Hematopoietic multipotent progenitor cell treated with erythropoietin and hydrocortisone succinate and interleukin-3 and kit ligand, for 6 days (in vitro differentiated cells): ENCODE data around the gene C19orf44.
"Not testable (repeated sequence)": the region's sequence is repeated elsewhere in the genome, so short reads cannot be mapped to it uniquely, and the experiment has no call there.

ENCODE experiments used
- DNase-seq: peaks from one replicate; pipeline ENCODE4 v3.0.0-alpha.2; 2015

The C19orf44 gene

DNA sequence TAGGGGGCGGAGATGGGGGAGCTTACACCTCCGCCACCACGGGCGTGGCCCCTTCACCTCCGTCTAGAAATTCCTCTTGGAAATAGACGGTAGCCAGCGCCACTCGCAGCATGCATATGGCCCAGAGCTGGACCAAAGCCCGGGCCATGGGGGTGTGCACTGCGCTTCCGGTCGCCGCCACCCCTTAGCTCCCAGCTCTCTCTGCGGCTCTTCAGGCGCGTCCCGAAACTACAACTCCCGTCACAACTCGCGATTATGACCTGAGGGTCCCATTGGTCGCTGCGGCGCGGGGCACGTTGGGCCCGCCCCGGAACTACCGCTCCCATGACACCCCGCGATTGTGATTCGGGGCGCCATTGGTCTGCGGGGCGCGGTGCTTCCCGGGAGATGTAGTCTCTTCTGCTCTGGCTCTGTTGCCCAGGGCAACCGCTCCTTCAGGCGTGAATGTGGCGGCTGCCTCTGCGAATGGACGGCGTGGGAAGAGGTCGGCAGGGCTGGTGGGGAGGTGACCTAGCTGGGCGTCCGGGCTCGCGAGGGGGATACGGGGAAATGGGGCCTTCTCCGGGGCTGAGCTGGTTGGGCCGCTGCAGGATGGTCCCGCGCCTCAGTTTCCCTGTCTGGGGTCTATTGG lies at the start of gene C19orf44, which contains the start of gene CALR3:
C19orf44 (plus strand) TSS at position 413 of the 631 bp plus-strand sequence. CDS start 4,399 bp downstream, outside the sequence.
CALR3 (minus strand) TSS at position 186 of the 631 bp plus-strand sequence; CDS start at position 148, 38 bp downstream.
- DNase-seq, result peak; percentile 99

DNA sequence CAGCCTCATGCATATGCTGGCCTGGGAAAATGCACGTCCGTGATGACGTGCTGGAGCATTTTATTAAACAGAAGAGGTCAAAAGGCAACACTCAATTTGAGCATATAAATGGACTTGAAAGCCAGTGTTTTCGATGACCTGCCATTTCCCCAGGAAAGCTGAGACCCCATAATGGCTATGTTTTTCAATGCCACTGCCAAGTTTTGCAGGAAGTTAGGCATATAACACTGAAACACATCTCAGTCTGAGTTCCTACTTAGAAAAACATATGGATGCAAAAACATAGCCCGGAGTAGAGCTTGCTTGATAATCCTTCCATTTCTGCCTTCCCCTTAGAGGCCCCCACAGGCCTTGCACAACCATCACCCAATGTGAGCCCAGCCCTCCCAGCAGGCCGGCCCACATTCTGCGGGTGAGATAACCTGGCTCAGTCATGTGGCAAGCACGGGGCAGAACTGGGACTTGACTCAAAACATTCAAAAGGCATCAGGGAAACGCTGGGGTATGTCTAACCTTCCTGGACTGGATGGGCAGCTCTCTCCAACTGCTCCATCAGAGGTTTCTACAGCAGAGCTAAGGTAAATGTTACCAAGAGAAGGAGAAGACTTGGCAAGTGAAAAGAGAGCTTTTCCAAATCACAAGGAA lies 49.3 kb upstream of the C19orf44 start:
- DNase-seq, result peak; percentile 95

DNA sequence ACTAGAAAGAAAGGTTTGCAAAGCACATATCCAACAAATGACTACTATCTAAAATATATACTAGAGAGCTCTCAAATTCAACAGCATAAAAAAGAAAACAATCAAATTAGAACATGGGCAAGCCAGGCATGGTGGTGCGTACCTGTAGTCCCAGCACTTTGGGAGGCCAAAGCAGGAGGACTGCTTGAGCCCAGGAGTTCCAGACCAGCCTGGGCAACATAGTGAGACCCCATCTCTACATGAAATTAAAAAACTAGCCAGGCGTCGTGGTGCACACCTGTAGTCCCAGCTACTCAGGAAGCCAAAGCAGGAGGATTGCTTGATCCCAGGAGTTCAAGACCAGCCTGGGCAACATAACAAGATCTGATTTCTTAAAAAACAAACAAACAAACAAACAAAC lies 47.3 kb upstream of the C19orf44 start:
- not testable (repeated sequence) for DNase-seq

DNA sequence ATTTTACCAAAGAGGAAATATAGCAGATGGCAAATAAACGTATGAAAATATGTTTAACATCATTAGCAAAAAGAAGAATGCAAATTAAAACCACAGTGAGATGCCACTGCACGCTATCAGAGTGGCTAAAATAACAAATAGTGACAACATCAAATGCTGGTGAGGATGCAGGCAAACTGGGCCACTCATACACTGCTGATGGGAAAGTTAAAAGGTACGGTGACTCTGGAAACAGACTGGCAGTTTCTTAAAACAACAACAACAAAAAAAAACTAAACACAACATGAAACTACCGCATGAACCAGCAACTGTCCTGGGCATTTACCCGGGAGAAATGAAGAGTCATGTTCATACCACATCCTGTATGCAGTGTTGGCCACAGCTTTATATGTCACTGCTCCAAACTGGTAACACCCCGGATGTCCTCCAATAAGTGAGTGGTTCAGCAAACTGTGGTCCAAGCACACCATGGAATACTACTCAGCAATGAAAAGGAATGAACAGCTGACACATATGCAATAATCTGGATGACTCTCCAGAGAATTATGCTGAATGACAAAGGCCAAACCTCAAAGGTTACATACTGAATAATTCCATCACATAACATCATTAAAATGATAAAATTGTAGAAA lies 46.7 kb upstream of the C19orf44 start:
- DNase-seq, result peak; percentile 91

DNA sequence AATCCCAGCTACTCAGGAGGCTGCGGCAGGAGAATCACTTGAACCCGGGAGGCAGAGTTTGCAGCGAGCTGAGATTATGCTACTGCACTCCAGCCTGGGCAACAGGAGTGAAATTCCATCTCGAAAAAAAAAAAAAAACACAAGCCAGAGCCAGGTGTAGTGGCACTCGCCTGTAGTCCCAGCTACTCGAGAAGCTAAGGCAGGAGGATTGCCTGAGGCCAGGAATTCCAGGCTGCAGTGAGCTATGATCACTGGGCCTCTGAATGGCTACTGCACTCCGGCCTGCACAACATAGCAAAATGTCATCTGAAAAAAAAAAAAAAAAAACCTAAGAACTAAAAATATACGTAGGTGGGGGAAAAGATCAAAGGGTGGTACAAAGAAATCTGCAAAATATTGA lies 43.9 kb upstream of the C19orf44 start:
- no peak for DNase-seq

DNA sequence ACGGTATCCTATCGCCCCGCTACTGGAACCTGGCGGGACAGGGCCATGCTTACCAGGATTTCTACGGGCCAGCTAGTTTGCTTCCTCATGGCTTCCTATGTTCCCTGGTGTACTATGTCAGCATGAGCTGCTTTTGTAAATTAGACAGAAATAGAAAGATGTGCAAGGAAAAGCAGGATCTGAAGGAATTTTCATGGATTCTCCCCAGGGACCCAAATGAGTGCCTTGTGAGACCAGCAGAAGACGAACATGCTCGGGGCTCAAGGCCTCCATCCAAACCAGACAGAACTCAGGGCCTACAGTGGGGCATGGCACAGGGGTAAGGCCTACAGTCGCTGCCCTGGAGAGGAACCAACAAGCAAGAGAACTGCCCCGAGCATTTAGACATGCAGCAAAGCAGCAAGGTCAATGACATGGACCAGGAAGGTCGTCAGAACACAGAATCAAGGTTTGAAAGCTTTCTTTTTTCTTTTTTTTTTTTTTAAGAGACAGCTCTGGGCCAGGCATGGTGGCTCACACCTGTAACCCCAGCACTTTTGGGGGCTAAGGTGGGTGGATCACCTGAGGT lies 41.8 kb upstream of the C19orf44 start:
- no peak for DNase-seq

DNA sequence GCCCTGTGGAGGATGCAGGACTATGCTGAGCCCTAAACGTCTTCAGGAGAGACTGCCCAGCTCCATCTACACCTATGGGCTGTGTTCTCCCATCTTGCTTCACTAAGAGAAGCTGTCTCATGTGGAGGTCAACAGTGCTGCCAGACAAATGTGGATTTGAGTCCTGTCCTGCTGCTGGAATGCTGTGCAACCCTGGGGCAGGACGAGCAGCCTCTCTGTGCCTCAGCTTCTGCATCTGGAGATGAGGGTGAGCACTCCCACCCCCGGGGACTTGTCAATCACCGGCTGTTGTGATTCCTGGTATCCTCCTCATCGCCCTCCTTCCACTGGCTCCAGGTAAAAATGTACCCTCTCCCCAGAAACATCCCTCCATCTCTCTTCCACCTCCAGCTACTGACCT lies 40.7 kb upstream of the C19orf44 start:
- DNase-seq, result no peak

DNA sequence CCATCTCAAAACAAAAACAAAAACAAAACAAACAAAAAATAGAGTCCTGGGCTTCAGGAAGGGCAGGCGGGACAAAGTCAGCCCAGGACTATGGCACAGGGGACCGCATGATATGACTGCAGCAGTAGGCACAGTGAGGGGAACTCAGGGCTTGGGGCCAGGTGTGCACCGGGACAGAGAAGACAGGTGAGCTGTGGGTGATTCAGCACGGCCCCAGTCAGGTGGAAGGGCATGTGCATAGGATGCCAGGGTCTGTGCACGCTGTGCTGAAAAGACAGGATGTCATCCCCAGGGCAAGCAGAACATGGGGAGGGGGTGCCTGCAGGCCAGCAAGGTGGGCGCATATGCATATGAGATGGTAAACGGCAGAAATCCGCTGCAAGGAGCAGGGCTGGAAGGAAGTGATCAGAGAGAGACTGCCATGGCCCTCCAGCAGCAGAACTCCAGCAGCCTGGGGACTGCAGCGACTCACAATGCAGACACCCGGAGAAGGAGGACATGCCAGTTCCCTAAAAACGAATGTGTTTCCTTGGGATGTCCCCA lies 39.5 kb upstream of the C19orf44 start:
- DNase-seq, result no peak

DNA sequence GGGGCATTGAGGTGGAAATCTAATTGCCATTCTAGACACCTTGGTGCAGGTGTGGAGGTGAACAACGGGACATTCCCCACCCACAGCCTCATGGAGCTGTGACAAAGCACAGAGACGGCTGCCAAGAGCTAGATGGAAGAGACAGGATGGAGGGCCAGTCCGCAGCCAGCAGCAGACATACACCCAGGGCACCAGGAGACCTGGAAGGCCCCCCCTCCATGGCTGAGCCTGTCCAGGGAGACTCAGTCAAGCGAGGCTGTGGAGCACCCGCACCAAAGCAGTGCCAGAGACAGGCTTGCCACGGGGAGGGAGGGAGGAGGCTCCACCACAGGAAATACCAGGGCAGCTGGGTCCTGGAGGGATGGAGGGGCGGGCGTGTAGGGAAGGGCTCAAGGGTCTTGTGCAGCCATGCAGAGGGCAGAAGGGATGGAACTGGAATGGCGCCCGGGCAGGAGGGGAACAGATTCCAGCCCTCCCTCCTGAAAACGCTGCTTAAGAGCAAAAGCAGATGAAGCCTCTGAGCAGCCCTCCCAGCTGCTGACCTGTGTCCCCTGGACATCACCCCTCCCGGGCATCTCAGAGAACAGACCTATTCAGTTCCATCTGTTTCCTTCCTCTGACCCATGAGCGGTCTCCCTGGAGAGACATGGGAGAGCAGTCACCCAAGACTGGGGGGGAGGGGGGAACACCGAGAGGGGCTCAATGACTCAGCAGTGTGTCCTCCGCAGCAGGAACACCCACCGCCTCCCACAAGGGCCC lies 38.8 kb upstream of the C19orf44 start:
- no peak for DNase-seq

DNA sequence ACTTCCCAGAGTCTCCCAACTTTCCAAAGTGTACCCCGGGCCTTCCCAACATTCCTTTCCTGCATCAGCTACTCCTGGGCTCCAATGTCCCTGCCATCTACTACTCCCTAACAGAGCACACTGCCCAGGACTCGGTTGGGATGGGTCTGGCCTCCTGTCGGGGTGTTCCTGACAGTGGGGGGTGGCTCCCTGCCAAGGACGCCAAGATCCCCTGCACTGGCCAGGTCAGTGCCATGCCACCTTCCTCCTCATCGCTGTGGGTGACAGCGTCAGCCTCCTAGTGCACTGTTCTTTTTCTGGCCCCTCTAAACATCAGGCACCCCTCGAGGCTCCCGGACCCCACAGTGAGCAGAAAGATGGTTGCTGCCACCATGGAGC lies 38.3 kb upstream of the C19orf44 start:
- DNase-seq, result no peak

DNA sequence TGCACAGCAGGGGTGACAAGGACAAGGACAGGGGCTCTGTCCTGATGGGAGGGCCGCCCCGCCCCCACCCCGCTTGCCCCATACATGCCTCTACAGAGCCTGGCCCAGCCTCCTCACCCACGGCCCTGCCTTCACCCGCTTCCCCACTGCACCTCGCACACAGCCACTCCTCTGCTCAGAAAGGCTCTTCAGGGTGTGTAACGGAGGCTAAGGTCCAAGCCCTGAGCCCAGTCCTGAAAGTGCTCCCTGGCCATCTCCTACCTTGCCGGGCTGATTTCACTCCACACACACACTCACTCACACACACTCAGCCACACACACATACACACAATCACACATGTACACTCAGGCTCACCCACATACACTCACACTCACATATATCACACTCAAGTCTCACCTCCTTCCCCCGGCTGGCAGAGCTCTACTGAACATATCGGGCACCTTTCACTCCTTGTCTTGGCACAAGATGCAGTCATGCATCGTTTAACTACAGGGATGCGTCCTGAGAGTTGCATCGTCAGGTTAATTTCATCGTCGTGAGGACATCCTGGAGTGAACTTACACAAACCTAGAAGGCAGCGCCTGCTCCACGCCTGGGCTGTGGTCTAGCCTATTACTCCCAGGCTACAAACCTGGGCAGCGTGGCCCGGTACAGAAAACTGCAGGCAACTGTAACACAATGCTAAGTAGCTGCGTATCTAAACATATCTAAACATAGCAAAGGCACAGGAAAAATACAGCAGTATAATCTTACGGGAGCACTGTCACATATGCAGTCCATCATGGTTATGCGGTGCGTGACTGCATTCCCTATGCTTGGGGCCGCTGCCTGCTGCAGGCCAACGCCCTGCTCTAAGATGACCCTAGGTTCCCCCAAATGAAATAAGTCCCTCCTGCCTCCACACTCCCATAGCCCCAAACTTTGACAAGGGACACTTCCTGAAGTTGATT lies 37.5 kb upstream of the C19orf44 start:
- DNase-seq, result peak; percentile 55

DNA sequence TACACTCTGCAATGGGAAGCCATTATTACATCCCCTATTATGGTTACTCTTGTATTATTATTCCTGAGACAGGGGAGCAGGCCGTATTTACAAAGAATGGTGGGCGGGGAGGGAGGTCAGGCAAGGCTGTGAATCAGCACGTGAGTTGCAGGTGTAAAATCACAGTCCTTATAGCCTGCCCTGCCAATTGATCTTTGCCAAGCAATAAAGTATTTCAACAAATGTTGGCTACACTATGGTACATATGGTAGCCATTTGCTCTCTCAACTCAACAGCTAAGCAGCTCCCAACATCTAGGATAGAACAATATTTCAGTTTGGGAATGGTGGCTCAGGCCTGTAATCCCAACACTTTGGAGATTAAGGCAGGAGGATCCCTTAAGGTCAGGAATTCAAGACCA lies 36.5 kb upstream of the C19orf44 start:
- no peak for DNase-seq

DNA sequence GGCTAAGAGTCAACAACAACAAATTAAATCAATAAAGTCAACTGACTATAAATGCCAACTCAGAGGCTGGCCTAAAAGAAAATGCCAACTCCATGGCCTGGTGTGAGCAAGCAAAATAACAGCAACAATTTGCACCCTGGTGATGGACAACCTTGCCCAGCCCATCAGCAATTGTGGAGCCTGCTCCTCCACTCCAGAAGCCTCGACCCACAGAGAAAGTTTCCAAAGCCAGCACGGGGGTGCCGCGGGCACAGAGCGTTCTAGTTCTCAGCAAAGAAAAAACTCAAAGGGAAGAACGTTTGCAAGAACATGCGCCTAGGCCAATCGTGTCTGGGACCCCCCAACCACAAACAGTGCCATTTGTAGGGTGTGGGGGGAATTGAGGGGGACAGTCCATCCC lies 35.7 kb upstream of the C19orf44 start:
- DNase-seq, result no peak

DNA sequence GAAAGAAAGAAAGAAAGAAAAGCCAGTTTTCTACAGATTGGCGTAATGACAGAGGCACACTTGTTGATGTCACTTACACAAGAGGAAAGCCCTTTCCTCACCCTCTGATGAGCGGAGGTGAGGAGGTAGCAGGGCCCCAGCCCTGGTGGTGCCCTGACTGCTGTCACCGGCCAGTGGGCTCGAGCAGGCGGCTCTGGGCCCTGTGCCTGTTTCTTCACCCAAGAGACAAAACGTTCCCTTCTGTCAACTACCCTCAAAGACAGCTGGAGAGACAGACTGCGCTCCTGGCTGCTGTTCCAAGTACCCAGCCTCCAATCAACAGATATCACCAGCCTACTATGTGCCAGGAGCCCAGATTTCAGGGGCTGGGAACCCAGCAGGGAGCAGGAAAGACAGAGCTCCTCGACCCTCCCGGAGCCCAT lies 34.6 kb upstream of the C19orf44 start:
- no peak for DNase-seq

DNA sequence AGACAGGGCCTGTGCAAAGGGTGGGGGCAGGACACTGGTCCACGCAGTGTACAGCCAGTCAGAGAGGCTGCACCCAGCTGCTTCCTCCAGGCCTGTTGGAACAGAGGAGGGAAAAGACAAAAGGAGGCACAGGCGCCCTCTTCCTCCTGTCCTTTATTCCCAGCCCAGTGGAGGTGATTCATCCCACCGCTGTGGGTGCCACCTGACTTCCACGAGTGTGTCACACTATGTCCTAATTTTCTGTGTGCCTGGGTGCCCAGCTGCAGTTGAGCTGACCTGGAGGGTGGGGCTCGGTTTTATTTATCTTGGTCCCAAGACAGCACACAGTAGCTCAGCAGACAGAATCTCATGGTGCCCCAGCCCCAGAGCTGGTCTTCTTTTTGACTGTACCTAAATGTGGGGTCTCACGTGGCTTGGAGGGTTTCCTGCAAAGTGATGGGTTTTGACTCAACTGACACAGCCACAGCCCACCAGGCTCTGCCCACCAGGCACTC lies 33.4 kb upstream of the C19orf44 start:
- peak; percentile 78 for DNase-seq

DNA sequence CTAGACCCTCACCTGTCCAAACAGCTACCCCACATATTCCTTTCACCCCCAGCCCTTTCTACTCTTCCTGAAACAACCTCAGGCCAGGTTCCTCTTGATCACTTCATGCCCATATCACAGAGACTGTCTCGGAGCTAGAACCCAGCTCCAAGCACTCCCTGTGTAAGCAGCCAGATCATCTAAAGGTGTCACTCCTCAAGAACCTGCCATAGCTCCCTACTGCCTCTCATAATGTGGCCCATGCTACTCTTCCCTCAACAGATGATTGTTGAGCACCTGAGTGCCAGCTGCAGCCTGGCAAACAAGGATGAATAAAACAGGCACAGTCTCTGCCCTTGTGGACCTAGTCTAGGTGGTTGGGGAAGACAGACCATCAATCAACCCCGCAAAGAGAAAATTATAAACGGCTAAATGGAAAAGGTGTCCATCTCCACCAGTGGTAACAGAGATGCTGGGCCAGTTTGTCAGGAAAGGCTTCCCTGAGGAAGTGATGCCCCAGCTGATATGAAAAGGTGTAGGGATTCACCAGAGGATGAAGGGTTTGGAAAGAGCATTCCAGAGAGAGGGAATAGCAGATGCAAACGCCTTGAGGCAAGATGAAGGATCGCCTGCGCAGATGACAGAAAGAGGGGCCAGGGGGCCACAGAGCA lies 32.7 kb upstream of the C19orf44 start:
- DNase-seq, result no peak

DNA sequence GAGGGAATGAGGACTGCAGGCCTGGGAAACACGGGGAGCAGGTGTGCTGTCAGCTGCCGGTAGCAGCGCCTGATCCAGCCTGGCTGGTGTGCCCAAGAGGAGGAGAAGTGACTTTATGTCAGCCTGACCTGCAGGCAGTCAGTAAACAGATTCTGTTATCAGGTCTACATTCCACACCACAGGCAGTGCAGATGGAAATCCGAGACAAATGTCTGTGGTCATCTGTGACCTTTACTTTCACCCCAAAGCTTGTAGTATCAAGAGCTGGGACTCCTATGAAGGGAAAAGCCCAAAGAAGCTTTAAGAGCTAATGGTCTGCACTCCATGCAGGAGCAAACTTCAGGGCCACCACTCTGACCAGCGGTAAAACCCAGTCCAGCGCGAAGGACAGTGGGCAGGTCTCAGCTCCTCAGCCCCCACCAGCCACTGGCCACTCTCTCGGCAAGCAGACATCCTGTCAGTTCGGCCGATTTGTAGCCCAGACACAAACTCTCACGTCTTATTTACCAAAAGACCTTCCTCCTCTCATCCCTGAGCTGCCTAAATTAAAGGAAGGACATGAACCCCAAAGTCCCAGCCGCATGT lies 32.1 kb upstream of the C19orf44 start:
- peak; percentile 71 for DNase-seq

DNA sequence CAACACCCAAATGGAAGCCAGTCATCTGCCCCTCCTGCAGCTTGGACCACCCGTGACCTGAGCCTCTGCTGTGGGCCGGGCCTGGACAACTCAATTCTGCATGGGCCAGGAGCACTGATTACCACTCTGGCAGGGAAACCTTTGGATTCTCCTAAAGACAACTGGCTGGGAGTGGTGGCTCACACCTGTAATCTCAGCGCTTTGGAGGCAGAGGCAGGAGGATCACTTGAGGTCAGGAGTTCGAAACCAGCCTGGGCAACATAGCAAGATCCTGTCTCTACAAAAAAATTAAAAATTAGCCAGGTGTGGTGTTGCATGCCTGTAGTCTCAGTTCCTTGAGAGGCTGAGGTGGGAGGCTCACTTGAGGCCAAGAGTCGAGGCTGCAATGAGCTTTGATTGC lies 31.0 kb upstream of the C19orf44 start:
- no peak for DNase-seq

DNA sequence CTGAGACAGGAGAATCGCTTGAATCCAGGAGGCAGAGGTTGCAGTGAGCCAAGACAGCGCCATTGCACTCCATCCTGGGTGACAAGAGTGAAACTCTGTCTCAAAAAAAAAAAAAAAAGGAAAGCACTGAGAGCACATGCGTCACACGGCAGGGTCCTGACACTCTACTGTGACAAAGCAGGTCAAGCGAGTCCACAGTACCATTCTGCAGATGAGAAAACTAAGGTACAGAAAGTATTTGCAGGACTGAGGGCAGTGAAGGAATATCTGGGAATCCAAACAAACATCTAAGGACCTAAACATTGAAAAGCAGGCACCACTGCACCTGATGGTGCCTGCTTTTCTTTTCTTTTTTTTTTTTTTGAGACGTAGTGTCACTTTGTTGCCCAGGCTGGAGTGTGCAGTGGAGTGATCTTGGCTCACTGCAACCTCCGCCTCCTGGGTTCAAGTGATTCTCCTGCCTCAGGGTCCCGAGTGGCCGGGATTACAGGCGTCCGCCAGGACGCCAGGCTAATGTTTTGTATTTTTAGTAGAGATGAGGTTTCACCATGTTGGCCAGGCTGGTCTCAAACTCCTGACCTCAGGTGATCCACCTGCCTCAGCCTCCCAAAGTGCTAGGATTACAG lies 29.3 kb upstream of the C19orf44 start:
- DNase-seq, result not testable (repeated sequence)

DNA sequence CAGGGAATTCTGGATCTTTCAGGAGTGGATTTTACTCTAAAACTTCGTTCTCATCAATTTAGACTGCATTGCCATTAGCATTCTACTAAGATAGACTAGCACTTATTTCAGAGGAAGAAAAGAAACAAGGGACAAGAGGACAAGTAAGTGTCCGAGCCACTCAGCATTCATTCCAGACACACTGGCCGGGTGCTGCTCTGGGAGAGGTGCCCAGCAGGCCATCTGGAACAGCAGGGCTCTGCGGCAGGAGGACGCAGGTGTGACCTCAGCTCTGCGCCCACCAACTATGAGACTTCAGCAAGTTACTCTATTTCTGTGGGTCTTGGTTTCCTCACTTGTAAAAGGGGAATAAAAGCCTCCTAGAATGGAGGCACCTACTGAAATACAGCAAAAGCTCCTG lies 28.6 kb upstream of the C19orf44 start:
- DNase-seq, result no peak
